ENCODE results near the gene PRRT3. TPM values are rescaled to one million over a fixed set of nuclear protein-coding genes. Genes with fewer than 3 reads are reported as not detected.
"Not testable (repeated sequence)": the region's sequence is repeated elsewhere in the genome, so short reads cannot be mapped to it uniquely, and the experiment has no call there.

Gene PRRT3

GRCh38 chr3:9897408-9898372 is 54.5 kb downstream of the PRRT3 start:
- H2BK15ac ChIP-seq (replicated peaks; ENCODE audit: low read depth): no peak overlapping the region
- WGBS (ENCODE audit: extremely low coverage, insufficient coverage, low lambda C conversion rate): no CpG with 5 or more reads among the region's 4 CpGs
- no peak overlapping the region for H3K18ac ChIP-seq (ENCODE audit: low read length)
- no peak overlapping the region for H3K56ac ChIP-seq (ENCODE audit: low read length)
- no peak overlapping the region for H3K27ac ChIP-seq (ENCODE audit: low read depth, low read length)
- H3K36me3 ChIP-seq (ENCODE audit: control insufficient read depth, insufficient read depth, low read length): peaks cover 6% of the 10 kb centered on the region
- no peak overlapping the region for H3K9ac ChIP-seq (ENCODE audit: low read length)
- no peak overlapping the region for H2BK5ac ChIP-seq (ENCODE audit: low read length)
- peaks cover 4% of the 10 kb centered on the region for H3K79me1 ChIP-seq (ENCODE audit: low read length)
- no peak overlapping the region for H2BK120ac ChIP-seq (ENCODE audit: low read depth, low read length)
- peaks cover 2% of the 10 kb centered on the region for H3K79me2 ChIP-seq (ENCODE audit: control insufficient read depth, insufficient read depth, low read length)
- H3K23ac ChIP-seq (ENCODE audit: low read length): no peak overlapping the region
- H2AK5ac ChIP-seq (ENCODE audit: low read length): no peak overlapping the region
- no peak overlapping the region for H3K4ac ChIP-seq (ENCODE audit: low read depth, low read length)
- no peak overlapping the region for H4K5ac ChIP-seq (ENCODE audit: low read length)
- no peaks in the 10 kb centered on the region for H3K27me3 ChIP-seq (ENCODE audit: insufficient read depth, low read length, poor library complexity)
- no peak overlapping the region for H4K8ac ChIP-seq (ENCODE audit: low read depth, low read length)
- H3K4me2 ChIP-seq (ENCODE audit: low read length): no peak overlapping the region
- H3K4me1 ChIP-seq (ENCODE audit: control insufficient read depth, low read depth, low read length): no peaks in the 10 kb centered on the region
- no peak overlapping the region for H3K4me3 ChIP-seq (ENCODE audit: low read length)
- DNase-seq: no peak

- not testable (repeated sequence) for H3K23ac ChIP-seq (ENCODE audit: low read length); H4K5ac ChIP-seq (ENCODE audit: low read length); H3K4ac ChIP-seq (ENCODE audit: low read depth, low read length); H3K79me2 ChIP-seq (ENCODE audit: control insufficient read depth, insufficient read depth, low read length); H2BK5ac ChIP-seq (ENCODE audit: low read length); H3K18ac ChIP-seq (ENCODE audit: low read length); H3K9ac ChIP-seq (ENCODE audit: low read length); H3K27me3 ChIP-seq (ENCODE audit: insufficient read depth, low read length, poor library complexity); DNase-seq; H3K27ac ChIP-seq (ENCODE audit: low read depth, low read length); H3K36me3 ChIP-seq (ENCODE audit: control insufficient read depth, insufficient read depth, low read length); H2AK5ac ChIP-seq (ENCODE audit: low read length); H3K4me2 ChIP-seq (ENCODE audit: low read length); H3K4me3 ChIP-seq (ENCODE audit: low read length); H3K79me1 ChIP-seq (ENCODE audit: low read length); H4K8ac ChIP-seq (ENCODE audit: low read depth, low read length); H3K4me1 ChIP-seq (ENCODE audit: control insufficient read depth, low read depth, low read length); H2BK15ac ChIP-seq (replicated peaks; ENCODE audit: low read depth); H2BK120ac ChIP-seq (ENCODE audit: low read depth, low read length); H3K56ac ChIP-seq (ENCODE audit: low read length)
- WGBS (ENCODE audit: extremely low coverage, insufficient coverage, low lambda C conversion rate): no CpG with 5 or more reads among the region's 10 CpGs
These were observed 55.3 kb downstream of the PRRT3 start for GRCh38 chr3:9896755-9897407.

- H3K9ac ChIP-seq (ENCODE audit: low read length); H3K56ac ChIP-seq (ENCODE audit: low read length); H3K4me3 ChIP-seq (ENCODE audit: low read length); DNase-seq; H3K4ac ChIP-seq (ENCODE audit: low read depth, low read length); H4K5ac ChIP-seq (ENCODE audit: low read length); H2AK5ac ChIP-seq (ENCODE audit: low read length); H3K18ac ChIP-seq (ENCODE audit: low read length); H3K23ac ChIP-seq (ENCODE audit: low read length); H2BK120ac ChIP-seq (ENCODE audit: low read depth, low read length); H3K27ac ChIP-seq (ENCODE audit: low read depth, low read length); H2BK5ac ChIP-seq (ENCODE audit: low read length); H4K8ac ChIP-seq (ENCODE audit: low read depth, low read length); H3K36me3 ChIP-seq (ENCODE audit: control insufficient read depth, insufficient read depth, low read length); H3K4me1 ChIP-seq (ENCODE audit: control insufficient read depth, low read depth, low read length); H2BK15ac ChIP-seq (replicated peaks; ENCODE audit: low read depth); H3K27me3 ChIP-seq (ENCODE audit: insufficient read depth, low read length, poor library complexity); H3K4me2 ChIP-seq (ENCODE audit: low read length): not testable (repeated sequence)
- Histone ChIP-seq H3K79me1 (ENCODE audit: low read length) (peaks cover 11% of the 10 kb centered on the region), H3K79me2 (ENCODE audit: control insufficient read depth, insufficient read depth, low read length) (peaks cover 11% of the 10 kb centered on the region)
- WGBS (ENCODE audit: extremely low coverage, insufficient coverage, low lambda C conversion rate): no CpG with 5 or more reads among the region's 3 CpGs
These were observed 56.5 kb downstream of the PRRT3 start for GRCh38 chr3:9895715-9896114.

Small RNAs within 50 kb of the gene (small RNA-seq; reads per million reads assigned to genes)
- gene CYCSP10 (ENCODE audit: insufficient read depth) (not detected), gene RNU6-882P (ENCODE audit: insufficient read depth) (not detected)
